NCI-H2107 treated with DMSO at 0.1 percent for 48 hours (cell line): ENCODE measurements around the gene TBC1D32.
"Not testable (repeated sequence)": the region's sequence is repeated elsewhere in the genome, so short reads cannot be mapped to it uniquely, and the experiment has no call there.

Experiments
- DNase-seq: peaks from one replicate; lab custom pipeline; 2025; ENCODE audit not compliant: unreplicated experiment; lab: John Stamatoyannopoulos, UW

Gene TBC1D32

GRCh38 chr6:121321282-121321681 lies 13.0 kb downstream of the TBC1D32 start:
- DNase-seq: no peak

DNA sequence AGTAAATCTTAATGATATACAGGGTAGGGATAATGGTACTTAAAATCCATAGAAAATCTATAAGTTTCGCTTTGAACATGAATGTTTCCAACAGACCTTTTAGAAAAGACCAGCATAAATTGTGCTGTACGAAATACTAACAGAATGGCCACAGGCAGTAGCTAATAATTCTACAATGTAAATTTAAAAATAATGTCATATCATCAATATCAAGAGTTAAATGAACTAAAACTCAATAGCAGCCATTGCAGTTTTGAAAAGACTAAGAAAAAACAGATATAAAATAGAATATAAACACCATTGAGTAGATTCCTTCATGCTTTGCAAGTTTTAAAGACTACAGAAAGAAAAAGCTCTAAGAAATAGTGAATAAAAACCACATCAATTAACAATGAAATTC lies 14.7 kb downstream of the TBC1D32 start:
- no peak for DNase-seq

DNA sequence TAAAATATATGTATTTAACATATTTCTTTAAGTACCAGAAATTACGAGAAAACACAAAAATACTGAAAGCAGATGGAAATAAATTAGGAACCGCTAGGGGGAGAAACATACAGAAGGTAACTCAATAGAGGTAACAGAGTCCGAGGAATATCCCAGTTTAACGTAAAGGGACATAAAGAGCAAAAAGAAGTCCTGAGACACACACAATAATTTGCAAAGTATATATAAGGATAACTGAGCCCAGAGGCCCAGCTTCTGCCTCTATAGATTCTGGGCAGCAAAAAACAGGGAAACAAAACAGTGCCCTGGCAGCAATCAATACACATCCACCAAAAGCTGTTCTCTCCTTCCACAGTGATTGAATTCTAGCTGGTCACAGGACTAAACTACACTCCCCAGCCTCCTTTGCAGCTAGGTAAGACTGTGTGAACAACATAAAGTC lies 15.1 kb downstream of the TBC1D32 start:
- no peak for DNase-seq

GRCh38 chr6:121314381-121315112 lies 19.7 kb downstream of the TBC1D32 start:
- DNase-seq: no peak

GRCh38 chr6:121311814-121312213 lies 22.5 kb downstream of the TBC1D32 start:
- DNase-seq: not testable (repeated sequence)

DNA sequence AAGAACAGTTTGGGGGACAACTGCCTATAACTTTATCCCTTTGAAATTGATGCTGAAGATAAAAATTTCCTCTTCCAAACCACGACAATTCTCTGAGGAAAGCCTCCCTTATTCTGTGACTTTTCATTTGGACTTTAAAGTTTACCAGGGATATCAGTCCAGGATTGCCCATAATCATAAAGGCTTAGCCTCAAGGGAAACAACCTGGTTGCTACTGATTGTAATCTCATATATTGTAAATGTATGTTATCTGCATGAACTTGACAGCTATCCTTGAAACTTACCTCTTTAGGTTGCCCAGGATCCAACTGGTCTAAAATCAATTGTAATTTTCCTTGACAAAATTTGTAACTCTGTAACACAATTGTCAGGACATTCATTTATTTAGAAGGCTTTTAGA lies 23.8 kb downstream of the TBC1D32 start:
- DNase-seq: no peak

DNA sequence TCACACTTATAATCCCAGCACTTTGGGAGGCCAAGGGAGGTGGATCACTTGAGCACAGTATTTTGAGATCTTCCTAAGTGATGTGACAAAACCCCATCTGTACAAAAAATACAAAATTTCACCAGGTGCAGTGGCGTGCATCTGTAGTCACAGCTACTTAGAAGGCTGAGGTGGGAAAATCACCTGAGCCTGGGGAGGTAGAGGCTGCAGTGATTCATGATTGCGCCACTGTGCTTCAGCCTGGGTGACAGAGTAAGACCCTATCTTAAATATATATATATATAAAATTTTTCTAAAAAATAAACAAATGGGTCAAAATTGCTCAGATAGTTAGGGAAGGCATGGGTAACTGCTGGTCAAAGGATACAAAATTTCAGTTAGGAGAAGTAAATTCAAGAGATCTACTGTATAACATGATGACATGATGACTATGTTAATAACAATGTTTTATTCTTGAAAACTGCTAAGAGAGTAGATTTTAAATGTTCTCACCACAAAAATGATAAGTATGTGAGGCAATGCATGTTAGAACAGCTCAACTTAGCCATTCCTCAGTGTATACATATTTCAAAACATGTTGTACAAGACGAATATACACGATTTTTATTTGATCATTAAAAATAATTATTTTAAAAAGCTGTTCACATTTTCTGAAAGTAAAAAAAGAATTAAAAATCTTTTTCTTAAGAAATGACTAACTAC lies 24.4 kb downstream of the TBC1D32 start:
- DNase-seq: no peak

DNA sequence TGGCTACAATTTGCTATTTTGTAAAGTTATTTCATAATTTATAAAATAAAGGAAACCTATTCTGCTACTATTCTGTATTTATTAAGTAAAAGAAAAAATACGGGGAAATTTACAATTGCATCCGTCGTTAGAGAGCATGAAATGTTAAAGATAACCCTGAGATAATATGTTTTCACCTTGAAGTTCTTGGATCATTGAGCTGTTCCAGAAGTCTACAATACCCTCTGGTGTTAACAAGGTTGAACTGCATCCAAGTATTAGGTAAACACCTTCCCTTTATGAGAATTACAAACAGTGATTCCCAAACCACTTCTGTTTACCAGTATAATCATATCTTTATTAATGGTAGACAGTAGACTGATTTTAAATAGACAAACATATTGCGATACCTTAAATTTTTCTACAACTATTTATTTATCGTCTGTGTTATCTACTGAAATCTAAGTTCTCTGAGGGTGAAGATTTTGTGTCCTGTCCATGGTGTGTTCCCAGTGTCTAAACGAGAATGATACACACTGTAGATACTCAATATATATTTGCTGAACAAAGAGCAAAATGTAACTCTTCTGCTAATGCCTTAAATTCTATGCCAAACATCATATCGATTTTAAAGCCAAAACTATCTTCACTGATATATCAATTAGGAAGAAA lies 28.2 kb downstream of the TBC1D32 start:
- DNase-seq: peak; percentile 44

GRCh38 chr6:121302882-121303281 lies 31.4 kb downstream of the TBC1D32 start:
- DNase-seq: no peak

DNA sequence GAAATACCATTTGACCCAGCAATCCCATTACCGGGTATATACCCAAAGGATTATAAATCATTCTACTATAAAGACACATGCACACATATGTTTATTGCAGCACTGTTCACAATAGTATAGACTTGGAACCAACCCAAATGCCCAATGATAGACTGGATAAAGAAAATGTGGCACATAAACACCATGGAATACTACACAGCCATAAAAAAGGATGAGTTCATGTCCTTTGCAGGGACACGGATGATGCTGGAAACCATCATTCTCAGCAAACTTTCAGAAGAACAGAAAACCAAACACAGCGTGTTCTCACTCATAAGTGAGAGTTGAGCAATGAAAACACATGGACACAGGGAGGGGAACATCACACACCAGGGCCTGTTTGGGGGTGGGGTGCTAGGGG lies 33.1 kb downstream of the TBC1D32 start:
- not testable (repeated sequence) for DNase-seq

DNA sequence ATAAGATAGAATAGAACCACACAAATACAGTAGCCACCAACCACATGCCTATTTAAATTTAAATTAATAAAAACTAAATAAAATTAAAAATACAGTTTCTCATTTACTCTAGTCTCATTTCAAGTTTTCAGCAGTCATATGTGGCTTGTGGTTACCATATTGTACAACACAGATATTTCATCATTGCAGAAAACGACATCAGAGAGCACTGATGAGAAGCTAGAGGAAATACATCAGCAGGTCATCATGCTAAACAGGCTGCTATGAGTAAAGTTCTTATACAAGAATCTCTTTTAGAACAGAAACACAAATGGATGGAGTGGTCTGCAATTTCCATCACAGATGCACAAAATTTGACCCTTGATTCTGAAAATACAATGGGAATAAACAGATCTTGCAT lies 36.6 kb downstream of the TBC1D32 start:
- DNase-seq: no peak

DNA sequence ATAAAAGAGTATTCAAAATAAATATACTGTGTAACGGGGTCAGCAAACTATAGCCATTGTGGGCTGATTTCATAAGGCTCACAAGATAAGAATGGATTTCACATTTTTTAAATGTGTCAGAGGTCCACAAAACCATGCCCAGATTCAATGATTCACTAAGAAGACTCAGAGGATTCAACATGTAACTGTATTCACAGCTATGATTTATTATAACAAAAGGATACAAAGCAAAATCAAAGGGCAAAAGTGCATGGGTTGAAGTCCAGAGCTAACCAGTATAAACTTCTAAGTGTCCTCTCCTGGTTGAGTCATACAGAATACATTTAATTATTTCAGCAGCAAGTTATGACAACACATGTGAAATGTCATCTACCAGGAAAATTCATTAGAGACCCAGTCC lies 49.2 kb downstream of the TBC1D32 start:
- no peak for DNase-seq

DNA sequence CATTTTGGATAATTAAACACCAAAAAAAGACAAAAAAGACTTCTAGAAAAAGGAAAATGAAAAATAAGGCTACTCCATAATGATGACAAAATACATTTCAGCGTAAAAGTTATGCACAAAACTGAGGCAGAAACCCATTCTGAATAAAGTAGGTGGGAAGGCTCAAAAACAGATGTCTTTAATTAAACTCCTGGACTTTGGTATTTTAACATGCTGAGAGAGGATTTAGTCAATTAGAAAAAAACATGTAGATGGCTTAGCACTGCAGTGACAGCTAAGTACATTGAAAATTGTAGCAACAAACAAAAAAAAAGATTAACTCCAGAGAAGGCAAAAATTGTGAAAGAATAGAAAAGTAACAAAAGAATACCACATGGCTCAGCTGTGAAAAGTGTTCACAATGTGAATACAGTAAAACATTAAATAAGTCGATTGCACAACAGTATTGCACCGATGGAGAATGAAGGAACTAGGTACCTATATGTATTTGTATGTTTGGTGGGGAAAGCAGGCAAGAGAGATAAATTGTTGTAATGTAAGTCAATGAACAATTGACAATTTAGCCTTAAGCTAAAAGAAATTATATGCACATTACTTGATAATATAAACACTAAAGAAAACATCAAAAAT lies 59.5 kb downstream of the TBC1D32 start:
- no peak for DNase-seq

DNA sequence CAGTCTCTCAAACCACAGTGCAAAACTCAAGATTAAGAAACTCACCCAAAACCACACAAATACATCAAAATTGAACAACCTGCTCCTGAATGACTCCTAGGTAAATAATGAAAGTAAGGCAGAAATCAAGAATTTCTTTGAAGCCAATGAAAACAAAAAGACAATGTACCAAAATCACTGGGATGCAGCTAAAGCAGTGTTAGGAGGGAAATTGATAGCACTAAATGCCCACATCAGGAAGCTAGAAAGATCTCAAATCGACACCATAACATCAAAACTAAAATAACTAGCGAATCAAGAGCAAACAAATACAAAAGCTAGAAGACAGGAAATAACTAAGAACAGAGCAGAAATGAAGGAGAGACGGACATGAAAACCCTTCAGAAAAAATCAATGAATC lies 70.5 kb downstream of the TBC1D32 start:
- DNase-seq: no peak

DNA sequence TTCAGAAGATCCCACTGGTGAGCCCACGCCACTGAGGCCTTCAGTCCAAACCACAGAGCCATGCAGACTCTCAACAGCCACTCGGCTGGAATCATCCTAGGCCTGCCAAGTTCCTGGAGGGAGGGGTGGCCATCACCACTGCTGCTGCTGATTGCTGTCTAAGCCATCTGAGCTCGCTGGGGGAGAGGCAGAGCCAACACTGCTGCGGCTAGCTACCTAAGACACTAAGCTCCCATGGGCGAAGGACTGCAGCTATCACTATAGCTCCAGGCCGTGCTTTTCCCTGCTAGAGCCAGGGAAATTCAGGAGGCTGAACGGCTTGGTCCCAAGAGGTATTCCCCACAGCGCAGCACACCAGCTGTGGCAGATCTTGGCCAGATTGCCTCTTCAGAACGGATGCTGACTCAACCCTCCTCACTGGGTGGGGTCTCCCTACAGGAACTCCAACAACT lies 73.6 kb downstream of the TBC1D32 start:
- no peak for DNase-seq

- no peak for DNase-seq
These were observed 86.9 kb downstream of the TBC1D32 start for GRCh38 chr6:121247386-121247785.

DNA sequence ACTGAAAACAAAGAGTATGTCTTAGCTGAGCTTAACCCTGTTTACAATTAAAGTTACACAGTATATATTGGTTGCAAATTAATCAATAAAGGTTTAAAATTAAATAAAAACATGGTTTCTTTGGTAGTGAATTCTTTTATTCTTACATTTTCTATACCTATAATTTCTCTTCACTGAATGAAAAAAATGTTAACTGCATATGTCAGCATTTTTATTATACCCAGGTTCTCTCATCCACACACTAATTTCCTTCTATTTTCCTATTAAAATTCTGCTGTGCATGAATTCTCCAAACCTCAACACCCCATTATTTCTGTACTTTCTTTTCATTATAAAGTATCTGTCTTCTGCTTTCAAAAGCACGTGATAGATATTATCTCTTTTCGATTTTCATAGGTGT lies 91.9 kb downstream of the TBC1D32 start:
- DNase-seq: no peak

- DNase-seq: no peak
These were observed 96.4 kb downstream of the TBC1D32 start for GRCh38 chr6:121237859-121238258.

DNA sequence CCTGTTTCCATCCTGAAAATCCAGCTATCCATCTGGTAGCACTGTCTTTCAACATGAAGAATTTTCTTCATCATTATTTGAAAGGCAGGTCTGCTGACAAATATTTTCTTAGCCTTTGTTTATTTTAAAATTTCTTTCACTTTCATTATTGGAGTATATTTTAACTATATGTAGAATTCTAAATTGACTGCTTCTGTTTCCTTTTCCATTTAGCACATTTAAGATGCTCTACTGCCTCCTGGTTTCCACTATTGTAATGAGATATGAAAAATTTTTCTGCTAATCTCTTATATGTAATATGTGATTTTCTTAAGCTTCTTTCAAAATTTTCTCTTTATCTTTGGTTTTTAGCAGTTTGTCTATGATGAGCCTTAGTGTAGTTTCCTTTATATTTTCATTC lies 97.3 kb downstream of the TBC1D32 start:
- DNase-seq: no peak

DNA sequence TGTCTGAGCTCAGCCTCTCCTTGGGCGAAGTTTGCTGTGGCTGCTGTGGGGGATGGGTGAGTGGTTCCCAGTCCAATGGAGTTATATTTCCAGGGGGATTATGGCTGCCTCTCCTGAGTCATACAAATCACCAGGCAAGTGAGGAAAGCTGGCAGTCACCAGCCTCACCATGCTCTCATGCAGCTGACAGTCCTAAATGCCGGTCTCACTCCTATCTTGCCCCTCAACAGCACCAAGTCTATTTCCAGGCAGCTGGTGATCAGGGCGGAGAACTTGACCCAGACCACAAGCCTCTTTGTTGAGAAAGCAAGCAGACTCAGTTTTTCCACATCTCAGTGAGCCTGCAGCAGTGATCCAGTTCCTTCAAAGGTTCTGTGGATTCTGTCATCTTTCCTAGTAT lies 98.9 kb downstream of the TBC1D32 start:
- no peak for DNase-seq

DNA sequence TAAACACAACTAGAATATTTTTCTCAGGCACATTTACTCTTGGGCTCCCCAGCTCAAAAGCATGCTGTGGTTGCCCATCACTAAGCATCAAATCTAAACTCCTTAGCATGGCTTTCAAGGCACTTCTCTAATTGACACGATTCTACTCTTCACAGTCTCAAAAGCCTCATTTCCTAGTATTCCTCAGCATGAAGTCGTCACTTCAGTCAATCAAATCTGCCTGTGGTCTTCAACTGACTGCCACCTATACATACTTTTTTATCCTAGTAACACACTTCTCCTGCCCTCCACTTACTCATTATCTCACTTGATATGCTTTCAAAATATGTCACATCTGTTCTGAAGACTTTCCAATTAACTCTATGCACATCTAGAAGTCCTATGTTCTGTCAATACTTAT lies 110.3 kb downstream of the TBC1D32 start:
- no peak for DNase-seq

- DNase-seq: no peak
These were observed 111.1 kb downstream of the TBC1D32 start for GRCh38 chr6:121223212-121223611.
